Fibroblast of villous mesenchyme (primary cell): Measurements from ENCODE around the gene DNM1. TPM values are rescaled to one million over a fixed set of nuclear protein-coding genes. Genes with fewer than 3 reads are reported as not detected.

Source experiments
- DNase-seq: peaks from one replicate; pipeline ENCODE4 v3.0.0-alpha.2; 2010; ENCODE audit warnings: low read depth
- H3K4me3 ChIP-seq: 2 replicates; pipeline ENCODE4 v1.5.1; 2011; ENCODE audit warnings: low read depth, mild to moderate bottlenecking, low read length
- total RNA-seq: library from RNA; depleted of rRNA; stranded (reverse); fragments of >200 nt; gene quantifications from 2 replicates; pipeline ENCODE4 v1.2.3, GENCODE V29; 2012
- TF ChIP-seq, protein P1 (sequence below): IDR thresholded peaks from 2 replicates; pipeline ENCODE4 v1.5.1; 2012; ENCODE audit warnings: low read depth, mild to moderate bottlenecking, low read length; ENCODE audit not compliant: insufficient read depth

DNM1 gene
- total RNA-seq, 1 donor, result 15.5 TPM

DNA sequence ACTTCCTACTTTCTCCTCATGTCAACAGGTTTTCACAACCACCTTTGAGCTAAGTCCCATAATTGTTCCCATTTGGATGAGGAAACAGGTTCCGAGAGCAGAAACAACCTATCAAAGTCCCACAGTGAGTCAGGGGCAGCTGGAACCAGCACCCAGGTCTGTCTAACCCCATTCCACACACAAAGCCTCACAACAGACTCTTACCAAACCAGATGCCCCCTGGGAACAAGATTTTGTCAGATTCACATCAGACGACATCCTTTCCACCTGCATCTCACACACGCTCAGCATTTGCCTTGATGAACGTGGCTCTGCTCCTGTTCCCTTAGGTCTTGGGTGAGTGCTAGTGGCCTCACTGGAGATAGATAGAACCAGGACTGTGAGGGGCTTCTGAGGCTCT, 89.9 kb downstream of the DNM1 start:
- DNase-seq, result no peak
- TF ChIP-seq, protein P1, sequence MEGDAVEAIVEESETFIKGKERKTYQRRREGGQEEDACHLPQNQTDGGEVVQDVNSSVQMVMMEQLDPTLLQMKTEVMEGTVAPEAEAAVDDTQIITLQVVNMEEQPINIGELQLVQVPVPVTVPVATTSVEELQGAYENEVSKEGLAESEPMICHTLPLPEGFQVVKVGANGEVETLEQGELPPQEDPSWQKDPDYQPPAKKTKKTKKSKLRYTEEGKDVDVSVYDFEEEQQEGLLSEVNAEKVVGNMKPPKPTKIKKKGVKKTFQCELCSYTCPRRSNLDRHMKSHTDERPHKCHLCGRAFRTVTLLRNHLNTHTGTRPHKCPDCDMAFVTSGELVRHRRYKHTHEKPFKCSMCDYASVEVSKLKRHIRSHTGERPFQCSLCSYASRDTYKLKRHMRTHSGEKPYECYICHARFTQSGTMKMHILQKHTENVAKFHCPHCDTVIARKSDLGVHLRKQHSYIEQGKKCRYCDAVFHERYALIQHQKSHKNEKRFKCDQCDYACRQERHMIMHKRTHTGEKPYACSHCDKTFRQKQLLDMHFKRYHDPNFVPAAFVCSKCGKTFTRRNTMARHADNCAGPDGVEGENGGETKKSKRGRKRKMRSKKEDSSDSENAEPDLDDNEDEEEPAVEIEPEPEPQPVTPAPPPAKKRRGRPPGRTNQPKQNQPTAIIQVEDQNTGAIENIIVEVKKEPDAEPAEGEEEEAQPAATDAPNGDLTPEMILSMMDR, result no peak
- H3K4me3 ChIP-seq, result no peak overlapping the region

DNA sequence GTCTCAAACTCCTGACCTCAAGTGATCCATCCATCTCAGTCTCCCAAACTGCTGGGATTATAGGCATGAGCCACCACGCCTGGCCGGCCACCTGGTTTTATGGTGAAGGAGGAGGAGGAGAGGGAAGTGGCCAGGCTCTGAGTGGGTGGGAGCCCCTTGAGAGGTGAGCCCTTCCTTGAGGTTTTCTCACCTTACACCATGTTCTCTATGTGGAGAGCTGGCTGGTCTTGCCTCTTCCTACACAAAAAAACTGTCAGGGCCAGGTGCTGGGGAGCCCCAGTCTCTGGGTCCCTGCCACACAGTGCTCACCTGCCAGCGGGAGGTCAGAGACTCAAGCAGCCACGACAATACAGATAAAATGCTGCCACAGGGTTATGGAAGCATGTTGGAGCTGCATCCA, 91.0 kb downstream of the DNM1 start:
- TF ChIP-seq, protein P1, result no peak
- no peak for DNase-seq
- H3K4me3 ChIP-seq, result no peak overlapping the region

DNA sequence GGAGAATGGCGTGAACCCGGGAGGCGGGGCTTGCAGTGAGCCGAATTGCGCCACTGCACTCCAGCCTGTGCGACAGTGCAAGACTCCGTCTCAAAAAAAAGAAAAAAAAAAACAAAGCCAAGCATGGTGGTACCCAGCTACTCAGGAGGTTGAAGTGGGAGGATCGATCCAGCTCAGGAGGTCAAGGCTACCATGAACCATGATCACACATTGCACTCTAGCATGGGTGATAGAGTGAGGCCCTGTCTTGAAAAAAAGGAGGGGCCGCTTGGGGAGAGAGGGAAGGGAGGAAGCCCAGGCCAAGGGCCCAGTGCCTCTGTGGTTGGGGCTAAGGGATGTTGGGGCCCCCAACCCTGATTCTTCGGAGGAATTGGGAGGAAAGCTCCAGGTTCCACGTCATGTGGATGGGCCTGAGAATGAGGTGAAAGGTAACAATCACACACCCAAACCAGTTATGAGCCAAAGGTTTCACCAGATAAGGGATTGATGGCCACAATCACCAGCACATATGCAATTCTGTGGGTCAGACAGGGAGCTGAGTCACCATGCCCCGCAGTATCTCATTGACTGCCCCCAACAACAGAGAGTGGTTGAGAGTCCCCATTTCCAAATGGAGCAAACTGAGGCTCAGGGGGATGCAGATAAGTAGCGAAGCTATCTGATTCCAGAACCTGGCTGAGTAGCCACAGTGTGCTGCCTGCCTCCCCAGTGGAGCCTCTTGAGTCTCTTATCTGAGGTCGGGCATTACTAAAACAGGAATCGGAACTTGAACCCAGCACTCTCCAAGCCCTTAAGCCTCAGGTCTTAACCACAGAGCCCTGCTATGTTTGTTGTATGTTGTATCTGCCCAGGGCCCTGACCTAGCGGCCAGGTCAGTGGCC, 93.4 kb downstream of the DNM1 start:
- H3K4me3 ChIP-seq, result no peak overlapping the region
- TF ChIP-seq, protein P1, result no peak
- DNase-seq, result peak; percentile 38

DNA sequence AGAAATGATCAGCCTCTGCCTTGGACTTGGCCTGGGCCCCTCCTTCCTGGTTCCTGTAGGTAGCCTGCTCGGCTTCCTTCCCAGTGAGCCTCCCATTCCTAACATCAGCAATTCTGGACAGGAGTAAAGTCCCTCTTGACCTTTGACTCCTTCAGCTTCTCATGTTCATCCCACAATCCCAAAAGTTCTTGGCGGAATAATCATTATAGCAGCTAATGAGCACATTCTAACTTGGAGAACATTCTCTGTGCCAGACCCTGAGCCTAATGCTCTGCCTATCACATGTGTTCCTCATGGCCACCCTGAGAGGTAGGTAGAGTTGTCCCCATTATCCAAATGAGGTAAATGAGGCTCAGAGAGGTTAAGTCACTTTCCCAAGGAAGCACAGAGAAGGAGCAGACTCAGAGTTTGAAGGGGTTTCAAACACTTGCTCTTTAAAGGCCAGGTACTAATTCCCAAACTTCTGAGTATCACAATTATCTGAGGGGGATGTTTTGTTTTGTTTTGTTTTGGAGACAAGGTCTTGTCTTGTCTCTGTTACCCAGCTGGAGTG, 94.1 kb downstream of the DNM1 start:
- TF ChIP-seq, protein P1, result no peak
- no peak for DNase-seq
- H3K4me3 ChIP-seq, result no peak overlapping the region

DNA sequence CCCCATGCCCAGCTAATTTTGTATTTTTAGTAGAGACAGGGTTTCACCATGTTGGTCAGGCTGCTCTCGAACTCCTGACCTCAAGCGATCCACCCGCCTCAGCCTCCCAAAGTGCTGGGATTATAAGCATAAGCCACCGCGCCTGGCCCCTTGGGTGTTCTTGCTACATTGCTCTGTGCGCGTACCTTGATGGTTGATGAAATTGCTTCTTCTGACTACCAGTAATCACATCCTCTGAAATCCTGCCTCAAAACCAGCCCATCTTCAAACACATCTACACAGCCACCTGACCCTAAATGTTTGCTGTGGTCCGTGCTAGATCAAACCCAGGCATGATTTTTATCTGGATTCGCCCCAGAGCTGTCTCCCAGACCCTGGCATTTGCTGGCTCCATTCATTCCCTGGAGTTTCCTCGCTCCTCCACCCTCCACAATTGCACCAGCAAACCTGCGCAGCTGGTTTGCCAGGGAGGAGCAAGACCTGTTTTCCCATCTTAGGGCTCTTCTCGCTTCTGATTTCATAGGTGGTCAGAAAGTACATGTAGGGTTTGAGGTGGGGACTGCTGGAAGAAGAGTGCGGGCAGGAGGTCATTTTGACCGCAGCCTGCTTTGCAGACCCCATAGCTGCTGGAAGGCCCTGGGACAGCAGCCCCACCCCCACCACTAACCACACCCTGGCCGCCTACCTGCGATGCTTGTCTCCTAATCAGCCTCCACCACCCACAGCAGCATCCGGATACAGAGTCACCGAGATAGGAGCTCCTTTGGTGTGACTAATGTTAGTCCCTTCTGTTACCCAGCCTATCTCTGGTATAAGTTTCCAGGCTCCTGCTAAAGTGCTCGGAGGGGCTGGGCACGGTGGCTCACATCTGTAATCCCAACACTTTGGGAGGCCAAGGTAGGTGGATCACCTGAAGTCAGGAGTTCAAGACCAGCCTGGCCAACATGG, 95.6 kb downstream of the DNM1 start:
- TF ChIP-seq, protein P1, result no peak
- H3K4me3 ChIP-seq, result no peak overlapping the region
- no peak for DNase-seq

DNA sequence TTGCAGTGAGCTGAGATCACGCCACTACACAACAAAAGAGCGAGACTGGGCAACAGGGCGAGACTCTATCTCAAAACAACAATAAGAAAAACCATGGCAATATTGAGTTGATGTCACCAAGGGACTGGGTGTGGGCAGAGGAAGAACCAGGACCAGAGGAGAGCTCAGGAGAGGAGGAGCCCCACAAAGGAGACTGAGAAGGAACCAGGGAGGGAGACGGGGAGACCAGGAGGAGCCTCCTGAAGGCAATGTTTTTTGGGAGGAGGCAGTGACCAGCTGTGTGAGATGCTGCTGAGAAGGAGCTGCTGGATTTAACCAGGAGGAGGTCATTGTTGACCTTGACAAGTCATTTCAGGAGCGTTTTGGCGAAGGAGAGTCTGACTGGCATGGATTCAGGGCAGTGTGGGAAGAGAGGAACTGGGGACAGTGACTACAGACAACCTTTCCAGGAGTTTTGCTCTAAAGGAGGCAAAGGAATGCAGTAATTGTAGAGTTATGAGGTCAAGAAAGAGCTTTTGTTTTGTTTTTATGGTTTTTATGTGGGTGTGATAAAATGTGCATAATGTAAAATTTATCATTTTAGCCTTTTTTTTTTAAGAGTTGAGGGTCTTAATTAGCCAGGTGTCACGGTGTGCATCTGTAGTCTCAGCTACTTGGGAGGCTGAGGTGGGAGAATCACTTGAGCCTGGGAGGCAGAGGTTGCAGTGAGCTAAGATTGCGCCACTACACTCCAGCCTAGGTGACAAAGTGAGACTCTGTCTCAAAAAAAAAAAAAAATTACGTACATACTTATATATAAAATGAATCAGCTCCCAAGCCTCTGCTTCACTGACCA, 101.2 kb downstream of the DNM1 start:
- H3K4me3 ChIP-seq, result no peak overlapping the region
- DNase-seq, result no peak
- TF ChIP-seq, protein P1, result no peak
